ENCODE data around the gene PLCB1.

DNA sequence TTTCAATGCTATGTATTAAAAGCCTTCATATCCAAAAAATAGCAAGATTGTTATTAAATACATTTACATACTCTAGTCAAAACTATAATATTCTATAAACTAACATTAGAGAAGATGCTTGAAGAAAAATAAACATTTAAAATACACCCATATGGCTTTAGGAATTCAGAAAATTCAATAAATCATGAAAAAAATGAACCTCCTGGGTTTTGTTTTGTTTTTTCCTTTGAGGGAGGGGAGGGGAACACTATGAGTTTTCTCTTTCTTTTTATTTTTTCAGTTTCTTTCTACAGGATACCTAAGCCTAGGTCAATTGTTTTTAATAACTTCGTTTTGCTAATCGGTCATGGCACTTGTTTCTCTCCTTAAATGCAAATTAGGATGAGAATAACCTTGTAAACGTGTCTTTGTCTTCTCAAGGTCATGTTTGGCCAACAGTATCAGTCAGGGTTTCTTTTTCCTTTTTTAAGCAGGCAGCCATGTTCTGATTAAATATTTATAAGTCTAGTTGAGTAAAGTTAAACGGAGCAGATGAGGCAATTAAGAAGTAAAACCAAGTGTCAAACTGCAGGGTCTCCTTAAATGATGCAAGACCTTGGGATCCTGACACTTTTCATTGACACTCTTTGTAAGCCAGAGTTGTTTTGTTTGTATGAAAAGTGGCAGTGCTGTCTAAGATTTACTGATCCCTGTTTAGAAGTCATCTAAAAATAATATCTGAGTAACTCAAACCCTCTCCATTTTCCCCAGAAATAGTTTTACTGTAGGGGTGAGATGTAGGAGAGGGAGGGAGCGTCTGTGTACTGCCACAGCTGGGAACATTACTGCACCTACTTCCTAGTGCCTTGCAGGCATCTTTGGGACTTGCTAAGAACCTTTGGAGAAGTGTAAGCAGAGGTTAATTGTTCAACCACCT, 392.3 kb downstream of the PLCB1 start:
- TF ChIP-seq POLR2A (IDR thresholded peaks at IDR 0.05; ENCODE audit: low read length) (no peak), GATA1 (IDR thresholded peaks at IDR 0.05; ENCODE audit: low read depth, low read length) (no peak)
